Glomerular visceral epithelial cell (primary cell): ENCODE data around the gene TTC1.
A peak's percentile ranks its signal among the peaks of the same experiment; 100 is the strongest.
"Not testable (repeated sequence)": the region's sequence is repeated elsewhere in the genome, so short reads cannot be mapped to it uniquely, and the experiment has no call there.

Experiments
- DNase-seq: peaks from one replicate; pipeline ENCODE4 v3.0.0-alpha.2; 2016; ENCODE audit errors: extremely low spot score

TTC1 gene

GRCh38 chr5:160039810-160040470 is 31.0 kb downstream of the TTC1 start:
- no peak for DNase-seq

GRCh38 chr5:160040471-160040835 is 31.5 kb downstream of the TTC1 start:
- DNase-seq = no peak

- no peak for DNase-seq
Observed at GRCh38 chr5:160042671-160043070, 33.7 kb downstream of the TTC1 start.

GRCh38 chr5:160044391-160044804 is 35.5 kb downstream of the TTC1 start:
- no peak for DNase-seq

GRCh38 chr5:160044967-160045366 is 36.0 kb downstream of the TTC1 start:
- no peak for DNase-seq

- no peak for DNase-seq
Observed at GRCh38 chr5:160047423-160047822, 38.5 kb downstream of the TTC1 start.

- DNase-seq = no peak
Observed at GRCh38 chr5:160048131-160048530, 39.2 kb downstream of the TTC1 start.

GRCh38 chr5:160049099-160049498 is 40.2 kb downstream of the TTC1 start:
- DNase-seq = no peak

GRCh38 chr5:160054047-160054446 is 45.1 kb downstream of the TTC1 start:
- DNase-seq = no peak

GRCh38 chr5:160054831-160055230 is 45.9 kb downstream of the TTC1 start:
- peak; percentile 21 for DNase-seq

- DNase-seq = no peak
Observed at GRCh38 chr5:160057256-160057655, 48.3 kb downstream of the TTC1 start.

- no peak for DNase-seq
Observed at GRCh38 chr5:160060001-160060400, 51.1 kb downstream of the TTC1 start.

GRCh38 chr5:160061770-160062169 is 52.8 kb downstream of the TTC1 start:
- no peak for DNase-seq

- DNase-seq = no peak
Observed at GRCh38 chr5:160064417-160064810, 55.5 kb downstream of the TTC1 start.

GRCh38 chr5:160064995-160065614 is 56.2 kb downstream of the TTC1 start:
- DNase-seq = no peak

- not testable (repeated sequence) for DNase-seq
Observed at GRCh38 chr5:160069120-160069519, 60.2 kb downstream of the TTC1 start.

GRCh38 chr5:160071516-160071915 is 62.6 kb downstream of the TTC1 start:
- no peak for DNase-seq

- no peak for DNase-seq
Observed at GRCh38 chr5:160071916-160072315, 63.0 kb downstream of the TTC1 start.

- no peak for DNase-seq
Observed at GRCh38 chr5:160075073-160075472, 66.1 kb downstream of the TTC1 start.

GRCh38 chr5:160076997-160077396 is 68.1 kb downstream of the TTC1 start:
- DNase-seq = no peak

GRCh38 chr5:160079753-160080152 is 70.8 kb downstream of the TTC1 start:
- DNase-seq = no peak

- DNase-seq = no peak
Observed at GRCh38 chr5:160081495-160081894, 72.6 kb downstream of the TTC1 start.

- peak; percentile 84 for DNase-seq
Observed at GRCh38 chr5:160082614-160083500, 73.9 kb downstream of the TTC1 start.
